ENCODE data around the gene SSPN. TPM values are rescaled to one million over a fixed set of nuclear protein-coding genes. Genes with fewer than 3 reads are reported as not detected.

The SSPN gene
- total and polyA plus RNA-seq, 2 experiments from 2014 or later, result 1.1 to 2.3 TPM

GRCh38 chr12:26162174-26162573, 33.2 kb upstream of the SSPN start:
- Mint-ChIP-seq H3K27me3 (ENCODE audit: insufficient read depth, low read depth, poor library complexity) (peaks cover 3% of the 10 kb centered on the region), H3K4me3 (no peak overlapping the region), H3K4me1 (peaks cover 4% of the 10 kb centered on the region; the same call in 2 of the 3 replicates), H3K9me3 (no peaks in the 10 kb centered on the region; the same call in 2 of the 3 replicates), H3K27ac (no peak overlapping the region), H3K36me3 (ENCODE audit: low read depth) (no peaks in the 10 kb centered on the region)
- Histone ChIP-seq H3K79me2 (replicated peaks; ENCODE audit: insufficient read depth) (no peaks in the 10 kb centered on the region), H3K4me3 (no peak overlapping the region), H2AFZ (no peak overlapping the region), H4K20me1 (replicated peaks; ENCODE audit: insufficient read depth) (no peaks in the 10 kb centered on the region), H3K36me3 (ENCODE audit: insufficient read depth) (no peaks in the 10 kb centered on the region), H3K27ac (ENCODE audit: low read depth) (no peak overlapping the region), H3F3A (replicated peaks; ENCODE audit: low read depth) (no peaks in the 10 kb centered on the region), H3K4me1 (ENCODE audit: insufficient read depth) (peaks cover 9% of the 10 kb centered on the region; the same call in 1 of the 2 replicates), H3K9me2 (ENCODE audit: insufficient read depth) (0 out of 2 replicates have a peak, but pooled peaks cover 8% of the 10 kb centered on the region), H3K27me3 (ENCODE audit: insufficient read depth) (no peaks in the 10 kb centered on the region), H3K4me2 (no peak overlapping the region)
- TF ChIP-seq CREB1 (CRISPR knock-in tag; IDR thresholded peaks at IDR 0.05; ENCODE audit: low read depth) (no peak), POLR2AphosphoS5 (IDR thresholded peaks at IDR 0.05; ENCODE audit: low read depth) (no peak), EZH2phosphoT487 (IDR thresholded peaks at IDR 0.05; ENCODE audit: unreplicated experiment) (no peak), REST (IDR thresholded peaks at IDR 0.05; ENCODE audit: unreplicated experiment) (no peak), ZNF331 (CRISPR knock-in tag; IDR thresholded peaks at IDR 0.05; ENCODE audit: low read depth) (no peak), NANOG (IDR thresholded peaks at IDR 0.05; ENCODE audit: borderline replicate concordance) (no peak), ZNF114 (CRISPR knock-in tag; IDR thresholded peaks at IDR 0.05) (no peak), EZH2 (IDR thresholded peaks at IDR 0.05; ENCODE audit: low read depth, unreplicated experiment) (no peak), CTCF (conservative IDR thresholded peaks at IDR 0.05; ENCODE audit: low read depth in 2 of 2) (no peak), STAT1 (IDR thresholded peaks at IDR 0.05; ENCODE audit: unreplicated experiment) (no peak)
- no peak for DNase-seq (ENCODE audit: low spot score)
- no peak for ATAC-seq

- Histone ChIP-seq H3K36me3 (ENCODE audit: insufficient read depth) (no peaks in the 10 kb centered on the region), H3K27ac (ENCODE audit: low read depth) (no peak overlapping the region), H2AFZ (no peak overlapping the region), H3F3A (replicated peaks; ENCODE audit: low read depth) (no peaks in the 10 kb centered on the region), H3K4me1 (ENCODE audit: insufficient read depth) (peaks cover 9% of the 10 kb centered on the region; the same call in 1 of the 2 replicates), H4K20me1 (replicated peaks; ENCODE audit: insufficient read depth) (no peaks in the 10 kb centered on the region), H3K27me3 (ENCODE audit: insufficient read depth) (no peaks in the 10 kb centered on the region), H3K79me2 (replicated peaks; ENCODE audit: insufficient read depth) (no peaks in the 10 kb centered on the region), H3K4me3 (no peak overlapping the region), H3K4me2 (no peak overlapping the region), H3K9me2 (ENCODE audit: insufficient read depth) (0 out of 2 replicates have a peak, but pooled peaks cover 8% of the 10 kb centered on the region)
- no peak for ATAC-seq
- no peak for DNase-seq (ENCODE audit: low spot score)
- H3K9me3 Mint-ChIP-seq, result no peaks in the 10 kb centered on the region; the same call in 2 of the 3 replicates
- H3K36me3 Mint-ChIP-seq (ENCODE audit: low read depth), result no peaks in the 10 kb centered on the region
- peaks cover 4% of the 10 kb centered on the region; the same call in 2 of the 3 replicates for H3K4me1 Mint-ChIP-seq
- H3K27ac Mint-ChIP-seq, result no peak overlapping the region
- no peak overlapping the region for H3K4me3 Mint-ChIP-seq
- H3K27me3 Mint-ChIP-seq (ENCODE audit: insufficient read depth, low read depth, poor library complexity), result peaks cover 3% of the 10 kb centered on the region
- TF ChIP-seq ZNF331 (CRISPR knock-in tag; IDR thresholded peaks at IDR 0.05; ENCODE audit: low read depth), result no peak
- no peak for TF ChIP-seq CTCF (conservative IDR thresholded peaks at IDR 0.05; ENCODE audit: low read depth in 2 of 2)
- TF ChIP-seq NANOG (IDR thresholded peaks at IDR 0.05; ENCODE audit: borderline replicate concordance), result no peak
- no peak for TF ChIP-seq REST (IDR thresholded peaks at IDR 0.05; ENCODE audit: unreplicated experiment)
- TF ChIP-seq EZH2 (IDR thresholded peaks at IDR 0.05; ENCODE audit: low read depth, unreplicated experiment), result no peak
- TF ChIP-seq ETS1 (IDR thresholded peaks at IDR 0.05), result no peak
These were observed 32.5 kb upstream of the SSPN start for GRCh38 chr12:26162905-26163304.
